Neuronal stem cell (in vitro differentiated cells): ENCODE results near the gene MRGPRX4.
"Not testable (repeated sequence)": the region's sequence is repeated elsewhere in the genome, so short reads cannot be mapped to it uniquely, and the experiment has no call there.

Source experiments
- DNase-seq: peaks from one replicate; pipeline ENCODE4 v3.0.0-alpha.2; 2013; ENCODE audit warnings: low spot score
- H2AFZ ChIP-seq: one replicate; pipeline ENCODE4 v1.6.1; 2013; ENCODE audit warnings: mild to moderate bottlenecking, low read length, inconsistent platforms
- H2AK5ac ChIP-seq: 2 replicates; pipeline ENCODE4 v1.6.1; 2013; ENCODE audit warnings: low read depth, mild to moderate bottlenecking, inconsistent platforms, low read length, moderate library complexity, mixed read lengths
- H2BK120ac ChIP-seq: 2 replicates; pipeline ENCODE4 v1.6.1; 2013; ENCODE audit warnings: low read depth, mild to moderate bottlenecking, inconsistent platforms, low read length, moderate library complexity, mixed read lengths
- H2BK12ac ChIP-seq: one replicate; pipeline ENCODE4 v1.6.1; 2013; ENCODE audit warnings: low read length, inconsistent platforms
- H2BK15ac ChIP-seq: 2 replicates; pipeline ENCODE4 v1.6.1; 2013; ENCODE audit warnings: mild to moderate bottlenecking, low read length, inconsistent platforms, mixed read lengths
- H2BK5ac ChIP-seq: one replicate; pipeline ENCODE4 v1.6.1; 2013; ENCODE audit warnings: inconsistent platforms, mild to moderate bottlenecking, low read length, moderate library complexity
- H3K14ac ChIP-seq: one replicate; pipeline ENCODE4 v1.6.1; 2013; ENCODE audit warnings: low read length, inconsistent platforms
- H3K18ac ChIP-seq: 2 replicates; pipeline ENCODE4 v1.6.1; 2013; ENCODE audit warnings: low read length, inconsistent platforms
- H3K23ac ChIP-seq: 2 replicates; pipeline ENCODE4 v1.6.1; 2013; ENCODE audit warnings: low read depth, mild to moderate bottlenecking, mixed read lengths, low read length, inconsistent platforms; ENCODE audit not compliant: poor library complexity
- H3K27ac ChIP-seq: replicated peaks from 3 replicates; pipeline ENCODE4 v1.5.1; 2013; ENCODE audit warnings: low read length, inconsistent platforms
- H3K27me3 ChIP-seq, 3 experiments: 2 replicates each; pipeline ENCODE4 v1.6.1; 2013; ENCODE audit warnings: low read length in 3 of 3, mild to moderate bottlenecking in 2 of 3, inconsistent platforms in 1 of 3, low read depth in 1 of 3, mixed read lengths in 1 of 3, moderate library complexity in 1 of 3; ENCODE audit not compliant: control insufficient read depth in 3 of 3, insufficient read depth in 3 of 3
- H3K36me3 ChIP-seq, 2 donors: replicated peaks in 1 of 2; 2 replicates each; pipeline ENCODE4 v1.6.1; 2013; ENCODE audit warnings: low read length in 2 of 2; ENCODE audit not compliant: control insufficient read depth in 2 of 2, insufficient read depth in 2 of 2
- H3K4ac ChIP-seq: 2 replicates; pipeline ENCODE4 v1.6.1; 2013; ENCODE audit warnings: inconsistent platforms, mild to moderate bottlenecking, low read length, moderate library complexity
- H3K4me1 ChIP-seq, 2 donors: 1 replicate in 1 of 2; 2 replicates in 1 of 2; pipeline ENCODE4 v1.6.1; 2013; ENCODE audit warnings: low read length in 2 of 2, low read depth in 1 of 2; ENCODE audit not compliant: control insufficient read depth in 2 of 2, insufficient read depth in 1 of 2
- H3K4me2 ChIP-seq: one replicate; pipeline ENCODE4 v1.6.1; 2013; ENCODE audit warnings: mild to moderate bottlenecking, low read length, inconsistent platforms; ENCODE audit not compliant: insufficient read depth, poor library complexity, severe bottlenecking
- H3K4me3 ChIP-seq, 2 donors: 2 replicates each; pipeline ENCODE4 v1.5.1; 2013; ENCODE audit warnings: low read length in 2 of 2, mild to moderate bottlenecking in 2 of 2, inconsistent platforms in 1 of 2, moderate library complexity in 1 of 2
- H3K79me1 ChIP-seq: one replicate; pipeline ENCODE4 v1.6.1; 2013; ENCODE audit warnings: low read depth, mild to moderate bottlenecking, inconsistent platforms, low read length, moderate library complexity
- H3K9ac ChIP-seq: one replicate; pipeline ENCODE4 v1.6.1; 2013; ENCODE audit warnings: mild to moderate bottlenecking, low read depth, low read length, inconsistent platforms; ENCODE audit not compliant: poor library complexity
- H3K9me3 ChIP-seq, 2 donors: replicated peaks in 1 of 2; 2 replicates each; pipeline versions ENCODE3 to v1.6.1; 2013; ENCODE audit warnings: low read length in 2 of 2, mild to moderate bottlenecking in 2 of 2, inconsistent platforms in 1 of 2, low read depth in 1 of 2, mixed read lengths in 1 of 2, moderate library complexity in 1 of 2; ENCODE audit not compliant: control insufficient read depth in 2 of 2, insufficient read depth in 1 of 2
- H4K8ac ChIP-seq: one replicate; pipeline ENCODE4 v1.6.1; 2013; ENCODE audit warnings: low read depth, mild to moderate bottlenecking, inconsistent platforms, low read length, moderate library complexity
- H4K91ac ChIP-seq: one replicate; pipeline ENCODE4 v1.6.1; 2013; ENCODE audit warnings: low read length, low read depth, mild to moderate bottlenecking, inconsistent platforms; ENCODE audit not compliant: poor library complexity
- WGBS, 2 donors: extraction: QIAGEN DNeasy Blood & Tissue Kit; methylation state at CpG; one replicate each; pipeline ENCODE4 v1.1.7; 2013; ENCODE audit warnings: missing lambda C conversion rate in 2 of 2, mixed read lengths in 1 of 2; ENCODE audit not compliant: insufficient read length in 2 of 2, insufficient replicate concordance in 1 of 2; ENCODE audit errors: extremely low coverage in 2 of 2; 5-methylcytosine and 5-hydroxymethylcytosine counted together

Gene MRGPRX4

DNA sequence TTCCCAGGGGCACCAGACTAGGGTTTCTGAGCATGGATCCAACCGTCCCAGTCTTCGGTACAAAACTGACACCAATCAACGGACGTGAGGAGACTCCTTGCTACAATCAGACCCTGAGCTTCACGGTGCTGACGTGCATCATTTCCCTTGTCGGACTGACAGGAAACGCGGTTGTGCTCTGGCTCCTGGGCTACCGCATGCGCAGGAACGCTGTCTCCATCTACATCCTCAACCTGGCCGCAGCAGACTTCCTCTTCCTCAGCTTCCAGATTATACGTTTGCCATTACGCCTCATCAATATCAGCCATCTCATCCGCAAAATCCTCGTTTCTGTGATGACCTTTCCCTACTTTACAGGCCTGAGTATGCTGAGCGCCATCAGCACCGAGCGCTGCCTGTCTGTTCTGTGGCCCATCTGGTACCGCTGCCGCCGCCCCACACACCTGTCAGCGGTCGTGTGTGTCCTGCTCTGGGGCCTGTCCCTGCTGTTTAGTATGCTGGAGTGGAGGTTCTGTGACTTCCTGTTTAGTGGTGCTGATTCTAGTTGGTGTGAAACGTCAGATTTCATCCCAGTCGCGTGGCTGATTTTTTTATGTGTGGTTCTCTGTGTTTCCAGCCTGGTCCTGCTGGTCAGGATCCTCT, 709 bp downstream of the MRGPRX4 start:
- no peak overlapping the region for H3K14ac ChIP-seq
- H3K27ac ChIP-seq = no peak overlapping the region

DNA sequence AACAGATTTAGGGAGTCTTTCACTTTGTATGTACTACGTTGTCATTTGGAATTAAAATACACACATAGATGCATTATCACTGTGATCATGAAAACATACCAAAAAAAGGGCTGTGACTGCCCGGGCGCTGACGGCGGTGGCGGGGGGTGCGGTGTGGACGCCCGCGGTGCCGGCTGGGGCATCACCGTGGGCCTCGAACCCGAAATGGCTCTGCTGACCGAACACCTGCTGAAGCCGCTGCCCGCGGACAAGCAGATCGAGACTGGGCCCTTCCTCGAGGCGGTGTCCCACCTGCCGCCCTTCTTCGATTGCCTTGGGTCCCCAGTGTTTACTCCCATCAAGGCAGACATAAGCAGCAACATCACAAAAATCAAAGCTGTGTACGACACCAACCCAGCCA, 16.2 kb downstream of the MRGPRX4 start:
- Histone ChIP-seq H2AK5ac (peak overlapping the region; percentile 56), H3K4me3 (no peak overlapping the region), H3K4me2 (no peak overlapping the region), H4K8ac (no peak overlapping the region), H3K4me1 (peaks cover 0 to 2% of the 10 kb centered on the region in 2 donors), H3K4ac (no peak overlapping the region), H3K9ac (no peak overlapping the region), H3K18ac (peak overlapping the region; percentile 57), H2BK15ac (peak overlapping the region; percentile 85), H3K27me3 (peaks cover 0 to 3% (median 0%) of the 10 kb centered on the region in 3 experiments), H2BK5ac (no peak overlapping the region), H3K14ac (peak overlapping the region; percentile 38), H2AFZ (no peak overlapping the region), H4K91ac (no peak overlapping the region), H2BK120ac (peak overlapping the region; percentile 81), H3K9me3 (peaks cover 0 to 4% of the 10 kb centered on the region in 2 donors), H3K79me1 (no peaks in the 10 kb centered on the region), H2BK12ac (no peak overlapping the region), H3K27ac (no peak overlapping the region), H3K36me3 (no peaks in the 10 kb centered on the region), H3K23ac (peak overlapping the region; percentile 55)
- DNase-seq = no peak
- no CpG with 5 or more reads among the region's 24 CpGs for WGBS, 2 donors

More for the DNA sequence above, 709 bp downstream of the MRGPRX4 start:
- no peak overlapping the region for H2BK12ac ChIP-seq
- H3K9me3 ChIP-seq = no peaks in the 10 kb centered on the region
- H2AFZ ChIP-seq = no peak overlapping the region
- H3K23ac ChIP-seq = peak overlapping the region; percentile 50
- H2BK5ac ChIP-seq = peak overlapping the region; percentile 11
- no peak overlapping the region for H2BK15ac ChIP-seq
- H3K4me1 ChIP-seq = no peaks in the 10 kb centered on the region
- H3K18ac ChIP-seq = no peak overlapping the region
- no peaks in the 10 kb centered on the region for H3K36me3 ChIP-seq
- no peak overlapping the region for H3K4me2 ChIP-seq
- no peak overlapping the region for H4K91ac ChIP-seq
- H3K27me3 ChIP-seq = peaks cover 0 to 7% (median 0%) of the 10 kb centered on the region in 3 experiments
- no peak overlapping the region for H2BK120ac ChIP-seq
- no peak overlapping the region for H2AK5ac ChIP-seq
- H3K79me1 ChIP-seq = no peaks in the 10 kb centered on the region
- peak overlapping the region; percentile 13 for H3K9ac ChIP-seq
- no peak for DNase-seq
- H4K8ac ChIP-seq = no peak overlapping the region
- H3K4me3 ChIP-seq = no peak overlapping the region
- peak overlapping the region; percentile 13 for H3K4ac ChIP-seq
- WGBS, 2 donors = 100% methylated on average over 3 of the region's 28 CpGs; no CpG with 5 or more reads in 1 of the 2 donors

DNA sequence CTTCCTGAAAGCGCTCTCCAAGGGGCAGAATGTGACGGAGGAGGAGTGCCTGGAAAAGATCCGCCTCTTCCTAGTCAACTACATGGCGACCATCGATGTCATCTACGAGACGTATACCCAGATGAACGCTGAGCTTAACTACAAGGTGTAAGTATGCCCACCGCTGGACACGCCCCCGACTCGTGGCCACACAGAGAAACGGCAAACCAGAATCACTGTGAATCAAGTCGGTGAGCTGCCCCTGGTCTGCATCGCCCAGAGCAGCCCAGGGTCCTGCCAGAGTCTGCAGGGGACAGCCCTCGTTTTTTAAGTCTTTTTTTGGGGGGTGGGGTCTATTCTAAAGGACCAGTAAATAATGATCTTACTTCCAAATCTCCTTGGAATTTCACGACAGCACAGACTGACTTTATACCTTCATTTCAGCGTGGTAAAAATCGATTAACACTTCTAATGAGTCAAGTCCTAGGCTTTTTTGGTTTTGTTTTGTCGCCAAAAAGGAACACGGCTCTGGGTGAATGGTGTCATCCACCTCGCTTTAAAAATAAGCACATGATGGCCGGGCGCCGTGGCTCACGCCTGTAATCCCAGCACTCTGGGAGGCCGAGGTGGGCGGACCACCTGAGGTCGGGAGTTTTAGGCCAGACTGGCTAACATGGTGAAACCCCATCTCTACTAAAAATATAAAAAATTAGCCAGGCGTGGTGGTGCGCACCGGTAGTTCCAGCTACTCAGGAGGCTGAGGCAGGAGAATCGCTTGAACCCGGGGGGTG, 17.0 kb downstream of the MRGPRX4 start:
- peak overlapping the region; percentile 7 for H2BK12ac ChIP-seq
- H2BK5ac ChIP-seq, H3K14ac ChIP-seq, H3K23ac ChIP-seq, H3K36me3 ChIP-seq, H3K27ac ChIP-seq, H3K27me3 ChIP-seq, H3K4me1 ChIP-seq, H3K4me3 ChIP-seq, H4K8ac ChIP-seq, DNase-seq, H3K4me2 ChIP-seq, H3K79me1 ChIP-seq, H3K9ac ChIP-seq, H2AFZ ChIP-seq, H3K9me3 ChIP-seq, H3K4ac ChIP-seq: not testable (repeated sequence)
- peak overlapping the region; percentile 85 for H2BK15ac ChIP-seq
- peak overlapping the region; percentile 81 for H2BK120ac ChIP-seq
- H3K18ac ChIP-seq = peak overlapping the region; percentile 83
- peak overlapping the region; percentile 56 for H2AK5ac ChIP-seq
- no CpG with 5 or more reads among the region's 34 CpGs for WGBS, 2 donors
- H4K91ac ChIP-seq = peak overlapping the region; percentile 72

- Histone ChIP-seq H3K9me3 (peaks cover 0 to 4% of the 10 kb centered on the region in 2 donors), H3K27ac (peak overlapping the region; percentile 60), H2BK15ac (no peak overlapping the region), H3K18ac (no peak overlapping the region), H4K8ac (no peak overlapping the region), H2AFZ (no peak overlapping the region), H2BK12ac (no peak overlapping the region), H3K14ac (no peak overlapping the region), H3K23ac (no peak overlapping the region), H2BK5ac (no peak overlapping the region), H3K36me3 (no peaks in the 10 kb centered on the region), H2AK5ac (no peak overlapping the region), H3K27me3 (peaks cover 0 to 8% (median 0%) of the 10 kb centered on the region in 3 experiments), H3K79me1 (no peaks in the 10 kb centered on the region), H3K9ac (no peak overlapping the region), H2BK120ac (no peak overlapping the region), H4K91ac (no peak overlapping the region), H3K4me1 (peaks cover 0 to 2% of the 10 kb centered on the region in 2 donors), H3K4me2 (no peak overlapping the region), H3K4ac (no peak overlapping the region), H3K4me3 (no peak overlapping the region)
- no peak for DNase-seq
- WGBS, 2 donors = no CpG with 5 or more reads among the region's 3 CpGs
These were observed 18.7 kb downstream of the MRGPRX4 start for GRCh38 chr11:18191376-18191775.
